ENCODE measurements around the gene UGGT1. TPM values are rescaled to one million over a fixed set of nuclear protein-coding genes. Genes with fewer than 3 reads are reported as not detected.

UGGT1 gene
- total RNA-seq, 1 donor from 2014 or later, result 58.7 TPM

DNA sequence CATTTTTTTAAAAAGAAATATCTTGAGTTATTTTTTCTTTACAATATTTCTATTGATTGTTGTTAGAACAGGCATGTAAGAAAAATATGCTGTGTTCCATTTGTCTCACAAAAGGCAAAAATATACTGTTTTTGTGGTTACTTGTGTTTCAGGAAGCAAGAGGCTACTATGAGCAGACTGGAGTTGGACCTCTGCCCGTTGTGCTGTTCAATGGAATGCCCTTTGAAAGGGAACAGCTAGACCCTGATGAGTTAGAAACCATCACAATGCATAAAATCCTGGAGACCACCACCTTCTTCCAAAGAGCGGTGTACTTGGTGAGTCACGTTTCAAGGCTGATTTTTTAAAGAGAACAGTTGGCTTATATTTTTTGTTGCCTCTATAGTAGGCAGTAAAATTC, 54.7 kb downstream of the UGGT1 start:
- Mint-ChIP-seq H3K9me3 (no peaks in the 10 kb centered on the region), H3K4me1 (peaks cover 9% of the 10 kb centered on the region), H3K4me3 (no peak overlapping the region), H3K36me3 (ENCODE audit: low read depth) (peaks cover 9% of the 10 kb centered on the region), H3K27me3 (ENCODE audit: low read depth) (no peaks in the 10 kb centered on the region), H3K27ac (ENCODE audit: unreplicated experiment) (no peak overlapping the region)
- TF ChIP-seq, protein P1, sequence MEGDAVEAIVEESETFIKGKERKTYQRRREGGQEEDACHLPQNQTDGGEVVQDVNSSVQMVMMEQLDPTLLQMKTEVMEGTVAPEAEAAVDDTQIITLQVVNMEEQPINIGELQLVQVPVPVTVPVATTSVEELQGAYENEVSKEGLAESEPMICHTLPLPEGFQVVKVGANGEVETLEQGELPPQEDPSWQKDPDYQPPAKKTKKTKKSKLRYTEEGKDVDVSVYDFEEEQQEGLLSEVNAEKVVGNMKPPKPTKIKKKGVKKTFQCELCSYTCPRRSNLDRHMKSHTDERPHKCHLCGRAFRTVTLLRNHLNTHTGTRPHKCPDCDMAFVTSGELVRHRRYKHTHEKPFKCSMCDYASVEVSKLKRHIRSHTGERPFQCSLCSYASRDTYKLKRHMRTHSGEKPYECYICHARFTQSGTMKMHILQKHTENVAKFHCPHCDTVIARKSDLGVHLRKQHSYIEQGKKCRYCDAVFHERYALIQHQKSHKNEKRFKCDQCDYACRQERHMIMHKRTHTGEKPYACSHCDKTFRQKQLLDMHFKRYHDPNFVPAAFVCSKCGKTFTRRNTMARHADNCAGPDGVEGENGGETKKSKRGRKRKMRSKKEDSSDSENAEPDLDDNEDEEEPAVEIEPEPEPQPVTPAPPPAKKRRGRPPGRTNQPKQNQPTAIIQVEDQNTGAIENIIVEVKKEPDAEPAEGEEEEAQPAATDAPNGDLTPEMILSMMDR (conservative IDR thresholded peaks at IDR 0.05), result no peak
- DNase-seq (ENCODE audit: low read depth, low spot score), result no peak

DNA sequence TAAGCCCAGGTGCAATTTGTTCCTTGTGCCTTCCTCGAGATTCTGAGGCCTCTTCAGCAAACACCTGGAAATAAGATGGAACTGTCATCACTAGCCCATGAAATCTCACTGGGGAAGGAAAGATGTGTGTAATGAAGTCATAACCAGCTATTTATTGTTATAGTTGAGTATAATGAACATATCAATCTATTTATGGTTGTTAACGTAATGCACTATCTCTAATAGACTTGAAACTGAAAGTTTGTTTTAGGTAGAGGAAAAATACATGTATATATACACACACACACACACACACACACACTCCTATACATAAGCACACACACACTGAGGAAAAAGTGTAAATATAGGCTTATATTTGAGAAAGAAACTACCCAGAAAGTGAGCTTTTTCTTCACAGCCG, 62.8 kb downstream of the UGGT1 start:
- Mint-ChIP-seq H3K9me3 (no peaks in the 10 kb centered on the region), H3K4me3 (no peak overlapping the region), H3K27me3 (ENCODE audit: low read depth) (no peaks in the 10 kb centered on the region), H3K4me1 (peaks cover 2% of the 10 kb centered on the region), H3K27ac (ENCODE audit: unreplicated experiment) (no peak overlapping the region), H3K36me3 (ENCODE audit: low read depth) (peaks cover 13% of the 10 kb centered on the region)
- no peak for DNase-seq (ENCODE audit: low read depth, low spot score)
- TF ChIP-seq, protein P1 (conservative IDR thresholded peaks at IDR 0.05), result no peak

DNA sequence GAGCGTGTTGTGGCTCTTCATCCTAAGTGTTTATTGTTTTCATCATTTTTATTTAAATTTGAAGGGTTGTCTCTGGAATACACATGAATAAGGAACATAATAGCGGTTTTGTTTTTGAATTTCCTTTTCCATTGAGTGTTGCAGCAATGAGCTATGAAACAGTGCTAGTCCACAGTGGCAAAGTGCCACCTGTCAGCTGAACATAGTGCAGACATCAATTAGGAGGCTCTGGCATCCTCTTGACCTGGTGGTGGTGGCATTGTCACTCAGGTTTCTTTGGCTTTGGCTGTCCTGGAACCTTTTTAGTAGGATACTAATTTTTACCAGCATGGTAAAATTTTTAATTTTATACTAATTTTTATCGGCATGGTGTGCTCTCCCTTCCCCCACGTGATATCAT, 63.2 kb downstream of the UGGT1 start:
- H3K4me1 Mint-ChIP-seq, result no peaks in the 10 kb centered on the region
- DNase-seq (ENCODE audit: low read depth, low spot score), result no peak
- H3K27ac Mint-ChIP-seq (ENCODE audit: unreplicated experiment), result no peak overlapping the region
- H3K4me3 Mint-ChIP-seq, result no peak overlapping the region
- no peaks in the 10 kb centered on the region for H3K27me3 Mint-ChIP-seq (ENCODE audit: low read depth)
- TF ChIP-seq, protein P1 (conservative IDR thresholded peaks at IDR 0.05), result no peak
- H3K36me3 Mint-ChIP-seq (ENCODE audit: low read depth), result peaks cover 12% of the 10 kb centered on the region
- H3K9me3 Mint-ChIP-seq, result no peaks in the 10 kb centered on the region

DNA sequence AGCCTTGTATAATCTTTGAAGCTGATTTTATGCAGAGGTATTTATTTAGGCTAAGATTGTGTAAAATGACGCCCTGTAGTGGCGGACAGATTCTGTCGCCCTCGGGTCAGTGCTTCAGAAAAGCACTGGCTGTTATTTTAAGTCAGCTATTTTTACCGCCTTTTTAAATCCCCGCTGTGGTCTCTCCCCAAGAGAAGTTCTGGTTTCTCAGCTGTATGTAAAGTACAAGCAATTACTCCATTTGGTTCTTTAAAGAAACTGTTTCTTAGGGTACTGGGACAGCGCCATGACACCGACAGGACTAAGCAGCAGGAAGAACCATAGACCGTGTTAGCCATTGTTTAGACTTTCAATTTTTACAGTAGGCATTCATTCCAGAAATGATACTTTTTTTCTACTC, 65.0 kb downstream of the UGGT1 start:
- no peak overlapping the region for H3K27ac Mint-ChIP-seq (ENCODE audit: unreplicated experiment)
- no peak overlapping the region for H3K4me3 Mint-ChIP-seq
- peaks cover 15% of the 10 kb centered on the region for H3K36me3 Mint-ChIP-seq (ENCODE audit: low read depth)
- no peaks in the 10 kb centered on the region for H3K27me3 Mint-ChIP-seq (ENCODE audit: low read depth)
- no peaks in the 10 kb centered on the region for H3K9me3 Mint-ChIP-seq
- TF ChIP-seq, protein P1 (conservative IDR thresholded peaks at IDR 0.05), result no peak
- H3K4me1 Mint-ChIP-seq, result no peaks in the 10 kb centered on the region
- no peak for DNase-seq (ENCODE audit: low read depth, low spot score)

DNA sequence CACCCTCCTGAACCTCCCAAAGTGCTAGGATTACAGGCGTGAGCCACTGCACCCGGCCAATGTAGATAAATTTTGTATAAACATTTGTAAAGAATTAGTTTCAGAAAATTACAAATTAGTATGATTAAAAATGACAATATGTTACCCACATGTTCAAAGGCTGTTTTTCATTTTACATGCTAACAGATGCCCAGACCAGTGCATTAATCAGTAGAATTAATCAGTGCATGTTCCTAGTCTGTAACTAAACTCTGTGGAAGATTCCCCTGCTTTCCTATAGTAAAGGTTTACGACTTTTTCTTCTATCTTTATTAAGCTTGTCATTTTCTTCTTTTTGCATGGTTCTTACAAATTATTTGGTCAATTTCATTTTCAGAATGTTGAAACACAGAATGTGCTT, 65.8 kb downstream of the UGGT1 start:
- no peaks in the 10 kb centered on the region for H3K27me3 Mint-ChIP-seq (ENCODE audit: low read depth)
- no peak for DNase-seq (ENCODE audit: low read depth, low spot score)
- H3K4me3 Mint-ChIP-seq, result no peak overlapping the region
- no peak overlapping the region for H3K27ac Mint-ChIP-seq (ENCODE audit: unreplicated experiment)
- TF ChIP-seq, protein P1 (conservative IDR thresholded peaks at IDR 0.05), result no peak
- no peaks in the 10 kb centered on the region for H3K9me3 Mint-ChIP-seq
- no peaks in the 10 kb centered on the region for H3K4me1 Mint-ChIP-seq
- H3K36me3 Mint-ChIP-seq (ENCODE audit: low read depth), result peaks cover 16% of the 10 kb centered on the region

DNA sequence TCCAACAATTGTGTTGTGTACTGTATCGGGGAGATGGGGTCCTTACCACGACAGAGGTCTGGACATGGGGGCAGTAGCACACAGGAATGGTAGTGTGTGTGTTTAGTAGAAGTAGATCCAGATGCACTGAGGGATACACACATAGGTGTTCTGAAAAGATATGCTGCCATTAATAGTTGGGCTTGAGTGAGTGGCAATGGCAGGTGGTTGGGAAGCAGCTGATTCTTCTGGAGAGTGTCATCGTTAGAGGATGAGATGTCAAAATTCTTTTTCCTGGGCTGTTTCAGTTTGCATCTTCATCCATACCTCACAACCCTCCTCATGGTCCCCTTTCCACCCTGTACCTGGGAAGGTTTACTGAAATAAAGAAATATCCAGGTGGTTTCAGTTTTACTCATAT, 66.6 kb downstream of the UGGT1 start:
- no peak for DNase-seq (ENCODE audit: low read depth, low spot score)
- Mint-ChIP-seq H3K4me3 (no peak overlapping the region), H3K9me3 (no peaks in the 10 kb centered on the region), H3K27me3 (ENCODE audit: low read depth) (no peaks in the 10 kb centered on the region), H3K27ac (ENCODE audit: unreplicated experiment) (no peak overlapping the region), H3K36me3 (ENCODE audit: low read depth) (peaks cover 17% of the 10 kb centered on the region), H3K4me1 (no peaks in the 10 kb centered on the region)
- TF ChIP-seq, protein P1 (conservative IDR thresholded peaks at IDR 0.05), result no peak

All from neural crest cell (in vitro differentiated cells).